ENCODE results near the gene COG5.

COG5 gene

DNA sequence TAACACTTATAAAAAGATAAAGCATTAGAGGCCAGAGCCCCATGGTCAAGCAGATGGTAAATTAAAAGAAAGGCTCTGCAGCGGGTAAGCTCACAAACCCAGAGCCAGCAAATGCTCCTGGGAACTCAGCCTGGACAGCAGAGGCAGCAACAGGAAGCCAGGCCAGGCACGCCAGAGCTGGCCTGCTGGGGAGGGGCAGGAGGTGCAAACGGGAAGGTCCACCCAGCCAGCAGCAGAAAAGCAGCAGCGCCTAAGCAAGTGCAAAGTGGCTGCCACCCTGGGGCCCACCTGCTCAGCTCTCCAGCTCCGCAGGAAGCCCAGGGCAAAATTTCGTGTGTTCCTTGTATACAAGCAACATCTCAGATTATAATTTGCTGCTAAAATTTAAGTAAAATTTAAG, 176.6 kb downstream of the COG5 start:
- Histone ChIP-seq H3K4me1 (ENCODE audit: low read depth, poor library complexity, severe bottlenecking) (no peaks in the 10 kb centered on the region), H3K79me2 (ENCODE audit: insufficient read depth, low read depth) (no peaks in the 10 kb centered on the region), H3K27ac (no peak overlapping the region), H3K4me2 (no peak overlapping the region), H3K36me3 (ENCODE audit: insufficient read depth) (no peaks in the 10 kb centered on the region), H3K27me3 (ENCODE audit: insufficient read depth, low read depth) (no peaks in the 10 kb centered on the region), H2AFZ (ENCODE audit: low read depth) (no peak overlapping the region), H3K9ac (no peak overlapping the region), H4K20me1 (ENCODE audit: insufficient read depth) (no peaks in the 10 kb centered on the region), H3K4me3 (IDR thresholded peaks at IDR 0.05; ENCODE audit: insufficient read depth, low read depth, low read length) (no peak overlapping the region)
- TF ChIP-seq CTCF (conservative IDR thresholded peaks at IDR 0.05; ENCODE audit: low read depth, low read length) = no peak

DNA sequence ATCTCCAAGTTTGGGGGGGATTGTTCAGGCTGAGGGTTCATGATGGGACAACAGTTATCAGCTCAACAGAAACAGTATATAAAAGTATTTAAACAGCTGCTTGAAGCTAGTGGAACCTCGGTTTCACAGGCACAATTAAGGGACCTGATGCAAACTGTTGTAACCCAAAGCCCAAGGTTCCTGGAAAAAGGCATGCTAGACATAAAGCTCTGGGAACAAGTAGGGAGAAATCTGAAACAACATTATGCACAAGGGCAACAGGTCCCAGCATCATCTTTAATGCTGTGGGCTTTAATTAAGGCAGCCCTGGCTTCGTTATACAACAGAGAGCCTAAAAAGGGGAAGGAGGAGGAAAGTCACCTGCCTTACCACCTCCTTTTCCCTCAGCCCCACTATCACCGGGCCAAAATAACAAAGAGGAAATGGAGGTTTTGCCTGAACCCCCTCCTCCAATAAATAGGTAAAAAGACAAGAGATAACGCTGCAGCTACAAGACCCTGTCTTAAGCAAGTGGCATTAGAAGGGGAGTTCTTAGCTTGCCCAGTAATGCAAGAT, 177.1 kb downstream of the COG5 start:
- H3K4me2 ChIP-seq = no peak overlapping the region
- no peak overlapping the region for H3K4me3 ChIP-seq (IDR thresholded peaks at IDR 0.05; ENCODE audit: insufficient read depth, low read depth, low read length)
- H3K27ac ChIP-seq = no peak overlapping the region
- H3K9ac ChIP-seq = no peak overlapping the region
- TF ChIP-seq CTCF (conservative IDR thresholded peaks at IDR 0.05; ENCODE audit: low read depth, low read length) = no peak
- H3K27me3 ChIP-seq (ENCODE audit: insufficient read depth, low read depth) = no peaks in the 10 kb centered on the region
- no peak overlapping the region for H2AFZ ChIP-seq (ENCODE audit: low read depth)
- no peaks in the 10 kb centered on the region for H3K79me2 ChIP-seq (ENCODE audit: insufficient read depth, low read depth)
- no peaks in the 10 kb centered on the region for H4K20me1 ChIP-seq (ENCODE audit: insufficient read depth)
- H3K36me3 ChIP-seq (ENCODE audit: insufficient read depth) = no peaks in the 10 kb centered on the region
- no peaks in the 10 kb centered on the region for H3K4me1 ChIP-seq (ENCODE audit: low read depth, poor library complexity, severe bottlenecking)

- H2AFZ ChIP-seq (ENCODE audit: low read depth) = no peak overlapping the region
- TF ChIP-seq CTCF (conservative IDR thresholded peaks at IDR 0.05; ENCODE audit: low read depth, low read length) = peak; percentile 50
- no peaks in the 10 kb centered on the region for H3K4me1 ChIP-seq (ENCODE audit: low read depth, poor library complexity, severe bottlenecking)
- no peaks in the 10 kb centered on the region for H3K79me2 ChIP-seq (ENCODE audit: insufficient read depth, low read depth)
- H3K4me3 ChIP-seq (IDR thresholded peaks at IDR 0.05; ENCODE audit: insufficient read depth, low read depth, low read length) = no peak overlapping the region
- H3K27me3 ChIP-seq (ENCODE audit: insufficient read depth, low read depth) = no peaks in the 10 kb centered on the region
- H3K4me2 ChIP-seq = no peak overlapping the region
- H3K36me3 ChIP-seq (ENCODE audit: insufficient read depth) = no peaks in the 10 kb centered on the region
- H3K9ac ChIP-seq = no peak overlapping the region
- H3K27ac ChIP-seq = no peak overlapping the region
- H4K20me1 ChIP-seq (ENCODE audit: insufficient read depth) = no peaks in the 10 kb centered on the region
Measured at GRCh38 chr7:107384025-107384424, 179.7 kb downstream of the COG5 start.

GRCh38 chr7:107383203-107383602, 180.5 kb downstream of the COG5 start:
- Histone ChIP-seq H3K27me3 (ENCODE audit: insufficient read depth, low read depth) (no peaks in the 10 kb centered on the region), H2AFZ (ENCODE audit: low read depth) (no peak overlapping the region), H3K9ac (no peak overlapping the region), H3K4me3 (IDR thresholded peaks at IDR 0.05; ENCODE audit: insufficient read depth, low read depth, low read length) (no peak overlapping the region), H3K4me1 (ENCODE audit: low read depth, poor library complexity, severe bottlenecking) (no peaks in the 10 kb centered on the region), H3K36me3 (ENCODE audit: insufficient read depth) (no peaks in the 10 kb centered on the region), H3K4me2 (no peak overlapping the region), H3K79me2 (ENCODE audit: insufficient read depth, low read depth) (no peaks in the 10 kb centered on the region), H4K20me1 (ENCODE audit: insufficient read depth) (no peaks in the 10 kb centered on the region), H3K27ac (no peak overlapping the region)
- no peak for TF ChIP-seq CTCF (conservative IDR thresholded peaks at IDR 0.05; ENCODE audit: low read depth, low read length)

Data from KMS-11 (cell line).